HG02623 (cell line): Measurements from ENCODE around the gene TRIM44.
"Not testable (repeated sequence)": the region's sequence is repeated elsewhere in the genome, so short reads cannot be mapped to it uniquely, and the experiment has no call there.

Experiments used
- ATAC-seq: cut with Tn5 transposase; IDR thresholded peaks from one replicate; pipeline ENCODE4 v1.9.1; 2021; ENCODE audit warnings: moderate library complexity; ENCODE audit not compliant: unreplicated experiment

The TRIM44 gene

DNA sequence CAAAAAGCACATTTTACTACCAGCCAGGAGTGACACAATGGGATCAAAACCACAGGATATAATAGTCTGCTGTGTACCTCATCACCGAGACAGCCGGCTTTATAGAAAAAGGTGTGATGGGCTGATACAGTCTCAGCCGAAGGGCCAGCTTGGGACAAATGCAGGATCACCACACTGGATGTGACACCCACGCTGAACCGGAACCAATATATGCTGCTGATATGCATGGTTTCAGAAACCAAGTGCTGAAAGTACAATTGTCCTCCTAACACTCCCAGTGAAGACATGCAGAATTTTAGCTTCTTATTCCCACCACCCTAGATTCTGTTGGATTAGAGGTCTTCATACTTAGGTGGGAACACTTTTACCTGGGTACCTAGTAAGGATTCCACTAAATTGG lies 184.3 kb downstream of the TRIM44 start:
- ATAC-seq = no peak

- ATAC-seq = no peak
These were observed 184.9 kb downstream of the TRIM44 start for GRCh38 chr11:35847473-35847872.

DNA sequence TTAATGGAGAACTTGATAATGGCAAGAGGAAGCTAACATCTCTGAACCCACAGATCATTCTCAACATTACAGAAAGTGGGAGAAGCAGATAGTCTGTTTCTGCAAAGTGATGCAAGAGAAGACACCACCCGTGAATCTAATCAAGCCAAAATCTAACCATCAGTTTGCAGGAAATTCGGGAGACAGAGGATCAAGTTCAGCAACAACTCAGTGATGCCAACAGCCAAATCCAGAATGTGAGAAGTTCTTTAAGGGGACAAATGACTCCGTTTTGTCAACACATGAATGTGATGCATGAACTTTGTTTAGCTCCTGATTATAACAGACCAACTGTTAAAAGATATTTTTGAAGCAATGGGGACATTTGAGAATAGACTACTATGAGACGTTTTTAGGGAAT lies 186.0 kb downstream of the TRIM44 start:
- ATAC-seq = no peak

GRCh38 chr11:35850191-35850590 lies 187.6 kb downstream of the TRIM44 start:
- ATAC-seq = no peak

DNA sequence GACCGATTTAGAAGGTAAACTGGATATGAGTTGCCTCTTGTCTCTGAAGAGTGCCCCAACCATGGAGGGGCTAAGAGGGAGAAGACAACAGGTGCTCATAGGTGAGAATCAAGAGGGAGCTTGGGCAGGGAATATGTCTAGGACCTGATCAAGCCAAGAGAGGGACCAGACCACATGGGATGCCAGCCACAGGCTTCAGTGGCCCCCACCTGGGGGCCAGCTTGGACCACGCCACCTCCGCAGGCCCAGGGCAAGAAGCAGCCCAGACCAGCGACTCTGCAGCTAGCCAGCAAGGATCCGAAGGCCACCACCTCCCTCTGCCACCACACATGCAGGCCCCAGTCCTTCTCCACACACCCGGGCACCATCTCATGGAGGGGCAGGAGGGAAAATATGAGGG lies 188.8 kb downstream of the TRIM44 start:
- no peak for ATAC-seq

- ATAC-seq = no peak
These were observed 189.5 kb downstream of the TRIM44 start for GRCh38 chr11:35852056-35852455.

GRCh38 chr11:35853971-35854370 lies 191.4 kb downstream of the TRIM44 start:
- ATAC-seq = no peak

DNA sequence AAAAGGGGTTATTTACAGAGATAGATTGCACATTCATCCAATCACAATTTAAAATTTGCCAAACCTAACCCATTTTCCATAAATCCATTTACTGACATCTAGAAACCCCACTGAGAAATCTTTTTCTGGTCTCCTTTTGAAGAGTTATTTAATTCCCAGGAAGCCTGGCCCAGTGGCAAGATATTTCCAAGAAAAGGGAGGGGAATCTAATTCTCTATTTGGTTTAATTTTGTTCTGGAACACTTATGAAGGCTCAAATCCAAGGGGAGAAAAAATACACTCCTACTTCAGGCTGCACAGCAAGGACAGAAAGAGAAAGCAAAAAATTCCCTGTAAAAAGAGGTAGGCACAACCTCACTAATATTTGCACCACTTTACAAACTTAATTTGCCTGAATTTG lies 193.1 kb downstream of the TRIM44 start:
- no peak for ATAC-seq

DNA sequence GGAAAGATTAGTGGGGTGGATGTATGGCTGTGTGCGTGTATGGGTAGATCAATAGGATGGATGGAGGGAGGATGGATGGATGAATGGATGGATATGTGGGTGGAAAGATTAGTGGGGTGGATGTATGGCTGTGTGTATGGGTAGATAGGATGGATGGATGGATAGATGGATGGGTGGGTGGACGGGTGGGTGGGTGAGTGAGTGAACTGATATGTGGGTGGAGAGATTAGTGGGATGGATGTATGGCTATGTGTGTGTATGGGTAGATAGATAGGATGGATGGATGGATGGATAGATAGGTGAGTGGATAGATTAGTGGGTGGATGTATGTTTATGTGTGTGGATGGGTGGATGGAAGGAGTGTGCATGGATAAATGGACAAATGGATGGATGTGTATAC lies 193.7 kb downstream of the TRIM44 start:
- ATAC-seq = no peak

DNA sequence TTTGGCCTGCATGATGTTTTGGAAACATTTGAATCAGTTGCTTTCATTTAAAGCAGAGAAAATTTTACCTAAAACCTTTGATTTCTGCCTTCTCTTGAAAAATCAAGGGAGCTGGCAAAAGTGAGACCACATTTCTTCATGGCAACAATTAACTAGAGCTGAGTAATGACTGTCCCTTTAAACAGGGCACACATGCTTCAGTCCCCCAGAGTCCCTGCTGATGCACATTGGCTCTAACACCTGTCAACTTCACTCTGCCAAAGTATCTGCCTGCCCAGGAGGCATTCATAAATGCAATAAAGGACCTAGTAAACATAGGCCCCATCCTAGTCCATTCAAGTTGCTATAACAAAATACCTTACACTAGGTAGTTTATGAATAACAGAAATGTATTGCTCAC lies 194.2 kb downstream of the TRIM44 start:
- ATAC-seq = no peak

GRCh38 chr11:35857922-35858321 lies 195.3 kb downstream of the TRIM44 start:
- no peak for ATAC-seq

DNA sequence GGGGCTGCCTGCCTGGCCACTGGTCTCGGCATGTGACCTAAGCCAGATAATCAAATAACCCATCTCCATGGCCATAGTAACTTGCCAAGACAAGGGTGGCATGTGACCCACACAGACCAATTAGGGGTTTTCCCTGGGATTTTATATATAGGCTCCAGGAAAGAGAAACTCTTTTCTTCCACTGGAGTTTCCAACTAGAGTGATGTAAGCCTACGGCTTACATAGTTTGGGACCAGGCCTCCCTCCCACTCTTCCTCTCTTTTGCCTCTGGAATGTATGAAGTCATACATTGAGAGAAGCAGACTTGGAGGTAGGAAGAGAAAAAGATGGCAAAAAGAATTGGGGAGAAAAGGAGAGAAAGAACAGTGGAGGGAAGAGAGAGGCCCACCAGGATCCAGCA lies 196.7 kb downstream of the TRIM44 start:
- no peak for ATAC-seq

DNA sequence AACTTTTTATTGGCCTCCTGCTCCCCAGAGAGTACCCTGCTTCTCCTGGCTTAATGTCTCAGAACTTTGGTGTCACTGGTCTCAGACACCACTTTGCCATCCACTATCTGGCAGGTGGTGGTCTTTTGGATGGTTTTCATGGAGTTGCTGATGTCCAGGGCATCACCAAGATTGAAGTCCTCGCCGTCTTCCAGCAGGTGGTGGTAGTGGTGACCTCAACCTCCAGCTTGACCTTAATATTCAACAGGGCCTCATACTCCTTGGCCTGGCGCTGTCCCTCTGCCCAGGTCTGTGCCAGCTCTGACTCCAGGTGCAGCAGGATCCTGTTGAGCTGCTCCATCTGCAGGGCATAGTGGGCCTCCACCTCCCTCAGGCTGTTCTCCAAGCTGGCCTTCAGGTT lies 197.6 kb downstream of the TRIM44 start:
- ATAC-seq = not testable (repeated sequence)

DNA sequence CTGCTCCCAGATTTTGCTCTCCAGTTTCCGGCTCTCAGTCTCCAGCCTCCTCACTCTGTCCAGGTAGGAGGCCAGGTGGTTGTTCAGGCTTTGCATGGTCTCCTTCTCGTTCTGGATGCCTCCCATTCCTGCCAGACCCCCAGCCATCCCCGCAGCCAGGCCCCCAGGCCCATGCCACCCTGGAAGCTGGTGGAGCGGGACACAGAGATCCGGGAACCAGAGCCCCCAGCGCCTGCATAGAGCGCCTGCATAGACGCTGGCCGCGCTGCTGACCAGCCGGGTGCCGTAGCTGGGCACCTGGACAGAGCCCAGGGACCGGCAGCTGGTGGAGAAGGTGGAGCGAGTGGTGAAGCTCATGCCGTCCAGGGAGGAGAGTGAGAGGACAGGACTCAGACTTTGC lies 198.6 kb downstream of the TRIM44 start:
- ATAC-seq = no peak

DNA sequence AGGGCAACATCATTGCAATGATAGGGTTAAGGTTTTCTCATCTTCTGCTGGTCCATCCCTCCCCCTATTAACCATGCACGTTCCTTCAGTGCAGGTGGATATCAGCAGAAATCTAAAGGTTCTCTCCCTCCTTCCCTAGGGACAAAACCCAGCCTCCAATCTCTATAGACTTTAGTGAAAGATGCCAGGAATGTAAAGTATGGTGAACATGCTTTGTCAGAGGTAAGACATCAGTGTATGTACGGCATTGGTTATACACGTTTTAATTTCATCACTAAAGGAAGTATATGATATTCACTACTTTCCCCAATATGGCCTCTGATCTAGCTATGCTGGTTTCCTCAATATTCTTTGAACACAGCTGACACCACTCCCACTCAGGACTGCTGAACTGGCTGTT lies 200.1 kb downstream of the TRIM44 start:
- ATAC-seq = no peak

DNA sequence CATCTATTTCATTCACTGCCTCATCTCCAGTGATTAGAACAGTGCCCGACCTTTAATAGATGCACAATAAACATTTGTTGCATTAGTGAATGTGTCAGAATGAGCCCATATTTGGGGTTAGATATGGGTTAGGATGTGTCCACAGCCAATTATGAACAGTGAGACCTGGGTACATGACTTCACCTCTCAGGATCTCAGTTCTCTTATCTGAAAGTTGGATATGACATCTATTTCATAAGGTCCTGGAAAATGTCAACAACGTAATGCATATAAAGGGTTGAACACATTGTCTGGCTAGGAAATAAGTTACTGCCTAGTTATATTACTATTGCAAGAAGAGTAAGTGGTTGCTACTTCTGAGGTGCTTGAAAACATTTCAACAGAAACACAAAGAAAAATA lies 201.6 kb downstream of the TRIM44 start:
- no peak for ATAC-seq

- no peak for ATAC-seq
These were observed 204.0 kb downstream of the TRIM44 start for GRCh38 chr11:35866601-35867000.
